Measurements from ENCODE around the gene KCNJ10. TPM values are rescaled to one million over a fixed set of nuclear protein-coding genes. Genes with fewer than 3 reads are reported as not detected.

KCNJ10 gene
- total RNA-seq, 2 donors from 2014 or later, result not detected

DNA sequence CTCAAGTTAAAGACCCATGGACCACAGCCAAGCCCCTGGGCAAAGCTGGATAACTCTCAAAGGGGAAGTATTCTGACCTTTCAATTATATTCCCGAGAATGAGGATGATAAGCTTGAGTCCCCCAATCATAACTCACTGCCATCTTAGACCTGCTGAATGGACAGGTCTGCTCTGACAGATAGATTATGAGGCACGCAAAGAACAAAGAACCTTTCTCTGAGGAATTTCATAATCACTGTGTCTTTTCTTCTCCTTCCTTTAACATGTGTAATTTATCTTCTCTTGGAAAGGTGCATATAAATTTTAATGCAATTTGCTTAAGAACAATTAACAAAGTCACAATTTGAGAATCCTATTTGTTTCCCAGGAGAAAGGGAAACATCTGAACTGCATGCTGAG lies 60.2 kb downstream of the KCNJ10 start:
- TF ChIP-seq POLR2AphosphoS5 (IDR thresholded peaks at IDR 0.05) (no peak), POLR2A (IDR thresholded peaks at IDR 0.05) (no peak)
- TF ChIP-seq, protein P1, sequence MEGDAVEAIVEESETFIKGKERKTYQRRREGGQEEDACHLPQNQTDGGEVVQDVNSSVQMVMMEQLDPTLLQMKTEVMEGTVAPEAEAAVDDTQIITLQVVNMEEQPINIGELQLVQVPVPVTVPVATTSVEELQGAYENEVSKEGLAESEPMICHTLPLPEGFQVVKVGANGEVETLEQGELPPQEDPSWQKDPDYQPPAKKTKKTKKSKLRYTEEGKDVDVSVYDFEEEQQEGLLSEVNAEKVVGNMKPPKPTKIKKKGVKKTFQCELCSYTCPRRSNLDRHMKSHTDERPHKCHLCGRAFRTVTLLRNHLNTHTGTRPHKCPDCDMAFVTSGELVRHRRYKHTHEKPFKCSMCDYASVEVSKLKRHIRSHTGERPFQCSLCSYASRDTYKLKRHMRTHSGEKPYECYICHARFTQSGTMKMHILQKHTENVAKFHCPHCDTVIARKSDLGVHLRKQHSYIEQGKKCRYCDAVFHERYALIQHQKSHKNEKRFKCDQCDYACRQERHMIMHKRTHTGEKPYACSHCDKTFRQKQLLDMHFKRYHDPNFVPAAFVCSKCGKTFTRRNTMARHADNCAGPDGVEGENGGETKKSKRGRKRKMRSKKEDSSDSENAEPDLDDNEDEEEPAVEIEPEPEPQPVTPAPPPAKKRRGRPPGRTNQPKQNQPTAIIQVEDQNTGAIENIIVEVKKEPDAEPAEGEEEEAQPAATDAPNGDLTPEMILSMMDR (IDR thresholded peaks at IDR 0.05), result no peak
- intact Hi-C loops (cut with DNase I), result loop anchor here (10.0 kb wide), 1 partner anchor 225 kb away; the partner anchor contains the start of gene DUSP23
- no peaks in the 10 kb centered on the region for H3K36me3 ChIP-seq
- DNase-seq (ENCODE audit: low spot score), result no peak
- H3K4me1 ChIP-seq (replicated peaks), result no peaks in the 10 kb centered on the region
- H3K27me3 ChIP-seq (replicated peaks; ENCODE audit: insufficient read depth), result no peaks in the 10 kb centered on the region
- WGBS, result 48% methylated on average over 2 of the region's 2 CpGs
- H3K4me3 ChIP-seq, result no peak overlapping the region
- no peak overlapping the region for H3K27ac ChIP-seq
- no peaks in the 10 kb centered on the region for H3K9me3 ChIP-seq

DNA sequence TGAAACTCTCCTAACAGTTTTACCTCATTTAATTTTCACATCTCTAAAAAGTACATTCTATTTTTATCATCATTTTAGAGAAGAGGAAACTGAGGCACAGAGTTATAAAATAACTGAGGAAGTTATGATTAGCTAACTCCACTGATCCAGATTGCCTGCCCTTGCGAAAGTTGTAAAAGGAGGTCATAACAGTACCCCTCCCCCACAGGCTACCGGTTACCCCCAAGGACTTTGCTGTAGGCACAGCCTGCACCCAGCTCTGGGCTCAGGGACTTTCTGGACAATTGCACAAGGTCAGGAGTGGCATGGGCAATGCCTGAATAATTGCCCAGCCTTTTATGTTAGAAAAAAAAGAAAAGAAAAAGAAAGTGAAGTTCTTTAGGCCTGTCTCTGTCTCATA lies 60.9 kb downstream of the KCNJ10 start:
- H3K27me3 ChIP-seq (replicated peaks; ENCODE audit: insufficient read depth), result no peaks in the 10 kb centered on the region
- no peak for TF ChIP-seq POLR2A (IDR thresholded peaks at IDR 0.05)
- TF ChIP-seq POLR2AphosphoS5 (IDR thresholded peaks at IDR 0.05), result no peak
- TF ChIP-seq, protein P1 (IDR thresholded peaks at IDR 0.05), result no peak
- intact Hi-C loops (cut with DNase I), result loop anchor here (10.0 kb wide), 1 partner anchor 224 kb away; the partner anchor contains the start of gene DUSP23
- H3K9me3 ChIP-seq, result no peaks in the 10 kb centered on the region
- no peaks in the 10 kb centered on the region for H3K4me1 ChIP-seq (replicated peaks)
- H3K4me3 ChIP-seq, result no peak overlapping the region
- DNase-seq (ENCODE audit: low spot score), result no peak
- no peak overlapping the region for H3K27ac ChIP-seq
- H3K36me3 ChIP-seq, result no peaks in the 10 kb centered on the region
- 60% methylated on average over 2 of the region's 2 CpGs for WGBS

DNA sequence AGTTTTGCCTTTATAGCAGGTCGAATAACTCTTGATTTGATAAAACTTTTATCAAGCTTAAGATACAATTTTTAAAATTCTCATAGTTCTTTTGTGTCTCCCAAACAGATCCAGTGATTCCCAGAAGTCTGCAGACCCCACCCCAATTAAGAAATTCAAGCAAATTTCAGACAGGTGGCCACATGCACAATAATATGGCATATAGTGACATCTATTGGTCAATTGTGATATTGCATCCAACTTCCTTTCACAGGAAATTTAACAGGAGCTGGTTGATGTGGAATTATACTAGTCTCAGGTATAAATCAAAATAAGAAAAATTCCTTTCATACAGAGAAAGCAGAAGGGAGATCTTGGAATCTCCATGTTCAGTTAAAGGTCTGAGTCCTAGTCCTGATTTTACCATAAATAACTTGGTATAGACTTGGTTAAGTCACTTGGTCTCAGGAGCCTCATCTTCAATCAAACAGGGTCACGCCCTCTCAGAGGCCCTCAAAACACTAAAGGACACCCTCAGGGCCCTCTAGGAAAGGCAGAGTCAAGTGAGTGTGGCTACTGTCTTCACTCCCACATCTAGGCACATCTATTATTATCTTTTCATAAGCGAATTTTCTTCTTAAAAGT lies 62.3 kb downstream of the KCNJ10 start:
- Histone ChIP-seq H3K9me3 (no peaks in the 10 kb centered on the region), H3K4me3 (no peak overlapping the region), H3K27ac (no peak overlapping the region), H3K36me3 (no peaks in the 10 kb centered on the region), H3K4me1 (replicated peaks) (no peaks in the 10 kb centered on the region), H3K27me3 (replicated peaks; ENCODE audit: insufficient read depth) (no peaks in the 10 kb centered on the region)
- WGBS, result 69% methylated on average over 3 of the region's 3 CpGs
- intact Hi-C loops (cut with DNase I), result loop anchor here (1.0 to 10.0 kb wide), 2 partner anchors 71 to 223 kb away; partner anchors contain the start of gene DUSP23
- no peak for DNase-seq (ENCODE audit: low spot score)
- TF ChIP-seq POLR2A (IDR thresholded peaks at IDR 0.05) (no peak), POLR2AphosphoS5 (IDR thresholded peaks at IDR 0.05) (no peak)
- TF ChIP-seq, protein P1 (IDR thresholded peaks at IDR 0.05), result peak; percentile 67 to 83 (median 81)

DNA sequence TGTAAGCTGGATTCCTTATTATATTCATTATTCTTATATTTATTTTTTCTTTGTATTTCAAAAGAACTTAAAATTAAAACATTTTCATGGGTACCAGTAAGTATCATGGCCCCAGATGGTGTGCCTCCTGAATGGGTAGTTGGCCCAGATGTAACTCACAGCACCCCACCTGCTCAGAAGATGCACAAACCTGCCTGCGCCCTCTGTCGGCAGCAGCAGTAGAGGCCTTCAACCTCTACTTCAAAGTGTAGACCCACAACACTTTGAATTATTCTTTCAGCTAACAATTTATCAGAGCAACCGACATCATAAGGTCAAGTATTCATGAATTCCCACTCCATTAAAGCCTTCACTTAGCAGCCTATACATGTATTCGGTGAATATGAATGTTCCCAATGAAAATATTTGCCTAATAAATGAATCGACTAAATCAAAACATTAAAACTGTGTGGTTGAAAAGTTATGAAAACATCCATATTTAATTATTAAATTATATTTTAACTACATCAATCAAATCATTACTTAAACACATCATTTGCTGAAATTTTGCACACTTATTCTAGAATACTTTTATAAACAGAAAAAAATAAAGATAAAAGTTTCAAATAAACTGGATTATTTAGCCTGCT lies 63.5 kb downstream of the KCNJ10 start:
- Histone ChIP-seq H3K27ac (no peak overlapping the region), H3K4me1 (replicated peaks) (no peaks in the 10 kb centered on the region), H3K4me3 (no peak overlapping the region), H3K9me3 (no peaks in the 10 kb centered on the region), H3K27me3 (replicated peaks; ENCODE audit: insufficient read depth) (no peaks in the 10 kb centered on the region), H3K36me3 (no peaks in the 10 kb centered on the region)
- TF ChIP-seq, protein P1 (IDR thresholded peaks at IDR 0.05), result peak; percentile 74 to 84 (median 75)
- no peak for TF ChIP-seq POLR2AphosphoS5 (IDR thresholded peaks at IDR 0.05)
- no peak for TF ChIP-seq POLR2A (IDR thresholded peaks at IDR 0.05)
- 23% methylated on average over 5 of the region's 5 CpGs for WGBS
- DNase-seq (ENCODE audit: low spot score), result peak; percentile 74
- intact Hi-C loops (cut with DNase I), result loop anchor here (10.0 kb wide), 1 partner anchor 222 kb away; the partner anchor contains the start of gene DUSP23
